GM13977 (cell line): ENCODE data around the gene CASZ1.

Experiments used
- DNase-seq: peaks from one replicate; pipeline ENCODE4 v3.0.0; 2012; ENCODE audit warnings: low spot score
- in situ Hi-C: fragments of 300-500 bp; cut with MboI; formaldehyde crosslinking; loops from one replicate; pipeline ENCODE4 v1.12.0; 2022; ENCODE audit warnings: low sequenced_read_pairs, low pct_unique_long_range_greater_than_20kb, mixed read lengths, inconsistent platforms; ENCODE audit not compliant: unreplicated experiment
- TF ChIP-seq, protein P1 (sequence below): IDR thresholded peaks from 2 replicates; pipeline ENCODE4 v1.5.1; 2012; ENCODE audit warnings: mild to moderate bottlenecking, control low read depth; ENCODE audit not compliant: insufficient read depth; ENCODE audit errors: extremely low read depth, missing control alignments

CASZ1 gene

DNA sequence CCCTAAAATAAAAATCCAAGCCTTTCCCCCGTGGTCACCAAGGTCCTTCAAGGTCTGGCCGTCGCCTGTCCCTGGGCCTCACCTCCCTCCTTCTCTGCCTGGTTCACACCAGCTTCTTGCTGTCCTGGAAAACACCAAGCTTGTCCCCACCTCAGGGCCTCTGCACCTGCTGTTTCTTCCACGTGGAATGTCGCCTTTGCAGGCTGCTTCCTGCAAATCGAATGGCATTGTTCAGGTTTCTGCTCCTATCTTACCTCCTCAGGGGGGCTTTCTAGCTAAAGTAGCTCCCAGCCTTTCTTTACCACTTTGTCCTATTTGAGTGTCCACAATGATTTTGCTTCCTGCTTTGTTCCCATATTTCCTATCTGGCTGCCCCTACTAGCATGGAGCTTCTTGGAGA lies 3.3 kb upstream of the CASZ1 start:
- in situ Hi-C loops, result no loop called here
- DNase-seq, result no peak
- TF ChIP-seq, protein P1, sequence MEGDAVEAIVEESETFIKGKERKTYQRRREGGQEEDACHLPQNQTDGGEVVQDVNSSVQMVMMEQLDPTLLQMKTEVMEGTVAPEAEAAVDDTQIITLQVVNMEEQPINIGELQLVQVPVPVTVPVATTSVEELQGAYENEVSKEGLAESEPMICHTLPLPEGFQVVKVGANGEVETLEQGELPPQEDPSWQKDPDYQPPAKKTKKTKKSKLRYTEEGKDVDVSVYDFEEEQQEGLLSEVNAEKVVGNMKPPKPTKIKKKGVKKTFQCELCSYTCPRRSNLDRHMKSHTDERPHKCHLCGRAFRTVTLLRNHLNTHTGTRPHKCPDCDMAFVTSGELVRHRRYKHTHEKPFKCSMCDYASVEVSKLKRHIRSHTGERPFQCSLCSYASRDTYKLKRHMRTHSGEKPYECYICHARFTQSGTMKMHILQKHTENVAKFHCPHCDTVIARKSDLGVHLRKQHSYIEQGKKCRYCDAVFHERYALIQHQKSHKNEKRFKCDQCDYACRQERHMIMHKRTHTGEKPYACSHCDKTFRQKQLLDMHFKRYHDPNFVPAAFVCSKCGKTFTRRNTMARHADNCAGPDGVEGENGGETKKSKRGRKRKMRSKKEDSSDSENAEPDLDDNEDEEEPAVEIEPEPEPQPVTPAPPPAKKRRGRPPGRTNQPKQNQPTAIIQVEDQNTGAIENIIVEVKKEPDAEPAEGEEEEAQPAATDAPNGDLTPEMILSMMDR, result no peak

DNA sequence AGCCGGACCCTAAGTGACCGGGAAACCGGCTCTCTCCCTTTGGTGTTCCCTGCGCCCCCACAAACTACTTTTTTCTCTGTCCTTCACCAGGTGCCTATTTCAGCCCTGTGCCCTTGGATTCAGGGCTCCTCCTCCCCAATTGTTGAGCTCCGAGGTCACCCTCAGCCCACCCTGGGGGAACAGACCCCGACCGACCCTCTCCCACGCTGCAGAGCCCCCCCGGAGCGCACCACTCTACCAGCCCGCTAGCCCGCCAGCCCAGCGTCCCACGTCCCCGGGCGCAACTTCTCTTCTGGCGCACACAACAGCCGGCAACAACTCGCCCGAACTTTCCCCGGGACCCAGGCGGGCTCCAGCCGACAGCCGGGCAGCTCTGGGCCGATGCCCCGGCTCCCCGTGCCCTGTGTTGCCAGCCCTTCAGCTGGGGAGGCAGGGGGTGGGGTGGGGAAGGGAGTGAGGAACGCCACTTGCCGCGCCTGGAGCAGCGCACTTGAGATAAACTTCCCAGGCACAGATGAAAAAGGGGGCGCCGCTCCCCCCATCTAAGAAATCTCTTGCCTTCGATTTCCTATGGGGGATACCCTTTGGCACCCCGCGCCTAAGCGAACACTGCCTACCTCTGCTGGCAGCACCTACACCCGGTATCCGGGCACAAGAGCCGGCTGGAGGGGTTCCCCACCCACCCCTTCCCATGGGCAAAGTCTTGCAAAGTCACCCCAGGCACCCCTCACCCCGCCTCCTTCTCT lies 997 bp downstream of the CASZ1 start:
- TF ChIP-seq, protein P1, result no peak
- no peak for DNase-seq
- in situ Hi-C loops, result no loop called here

DNA sequence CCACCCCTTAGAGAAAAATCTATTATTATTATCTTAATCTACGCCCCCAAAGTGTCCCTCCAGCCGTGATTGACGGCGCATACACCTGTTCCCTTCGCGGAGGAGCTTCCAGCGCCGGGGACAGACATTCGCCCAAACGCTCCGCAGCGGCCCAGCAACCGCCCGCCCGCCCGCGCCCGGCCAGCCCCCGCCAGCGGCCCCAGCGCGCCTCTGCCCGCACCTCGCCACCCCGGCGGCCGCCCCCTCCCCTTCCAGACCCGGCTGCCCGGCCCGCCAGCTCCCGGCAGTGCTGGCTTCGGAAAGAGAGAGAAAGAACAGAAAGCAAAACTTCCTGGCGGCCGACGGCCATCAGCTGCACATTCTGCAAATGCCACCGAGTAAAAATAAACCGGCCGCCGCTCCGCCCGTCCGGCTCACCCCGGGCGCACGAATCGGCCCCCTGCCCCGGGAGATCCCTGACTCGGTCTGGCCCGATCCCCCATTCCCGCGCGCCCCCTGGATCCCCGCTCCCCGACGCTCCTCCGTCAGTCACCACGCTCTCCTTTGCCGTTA lies 1.6 kb downstream of the CASZ1 start:
- in situ Hi-C loops, result no loop called here
- TF ChIP-seq, protein P1, result no peak
- DNase-seq, result peak; percentile 65

DNA sequence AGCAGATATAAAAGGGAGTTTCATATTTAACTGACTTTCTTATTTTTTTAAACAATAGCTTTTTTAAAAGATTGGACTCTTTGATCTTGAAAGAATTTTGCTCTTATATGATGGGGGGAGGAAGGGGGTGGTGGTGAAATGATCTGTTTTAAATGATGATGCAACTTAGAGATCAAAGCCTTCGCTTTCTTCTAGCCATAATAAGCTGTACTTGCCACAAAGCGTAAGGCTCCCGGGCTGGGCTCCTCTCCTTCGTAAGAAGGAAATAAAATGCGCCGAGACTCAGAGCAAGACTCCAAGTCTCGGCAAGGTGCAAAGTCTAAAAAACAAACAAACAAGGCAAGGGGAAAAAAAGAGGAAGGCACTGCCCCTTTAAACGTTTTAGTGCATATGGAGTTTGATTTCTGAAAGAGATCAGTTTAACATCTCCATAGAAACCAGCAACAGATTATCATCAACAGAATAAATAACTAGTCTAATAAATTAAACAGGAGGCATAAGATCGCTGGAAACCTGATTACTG lies 3.3 kb downstream of the CASZ1 start:
- no peak for DNase-seq
- in situ Hi-C loops, result no loop called here
- TF ChIP-seq, protein P1, result no peak

DNA sequence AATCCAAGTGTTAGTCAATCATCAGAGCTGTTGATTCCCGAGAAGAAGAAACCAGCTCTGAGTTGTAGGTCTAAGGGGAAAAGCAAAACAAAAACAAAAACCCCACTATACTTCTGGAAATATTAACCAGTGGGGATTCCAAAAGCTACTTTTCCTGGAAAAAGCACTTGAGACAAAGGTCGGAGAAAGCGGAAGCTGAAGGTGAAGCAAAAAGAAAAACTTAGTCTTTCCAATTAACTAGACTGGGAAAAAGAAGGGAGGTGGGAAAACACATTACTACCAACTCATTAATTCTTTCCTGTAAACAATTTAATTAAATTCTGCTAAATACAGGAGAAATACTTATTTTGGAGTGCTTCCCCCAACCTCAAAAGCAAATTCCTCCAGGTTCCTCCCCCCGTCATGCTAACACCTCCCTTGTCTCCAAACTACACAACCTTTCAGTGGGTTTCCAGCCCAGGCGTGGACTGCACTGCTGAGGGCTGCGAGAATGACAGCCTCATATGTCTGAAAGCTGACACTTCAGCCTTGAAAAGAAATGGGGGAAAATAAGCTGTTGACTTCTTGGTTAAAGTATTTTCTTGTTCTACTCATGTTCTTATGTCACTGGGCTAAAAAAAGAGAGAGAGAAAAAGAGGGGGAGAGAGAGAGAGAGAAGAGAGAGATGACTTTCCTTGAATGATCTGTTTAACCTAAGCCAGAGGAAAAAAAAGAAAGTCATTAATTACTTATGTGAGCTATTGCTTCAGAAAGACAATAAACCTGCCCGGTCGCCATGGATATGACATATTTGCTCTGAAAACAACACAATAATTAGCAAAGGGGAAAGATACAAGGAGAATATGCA lies 5.1 kb downstream of the CASZ1 start:
- in situ Hi-C loops, result no loop called here
- no peak for DNase-seq
- TF ChIP-seq, protein P1, result no peak

DNA sequence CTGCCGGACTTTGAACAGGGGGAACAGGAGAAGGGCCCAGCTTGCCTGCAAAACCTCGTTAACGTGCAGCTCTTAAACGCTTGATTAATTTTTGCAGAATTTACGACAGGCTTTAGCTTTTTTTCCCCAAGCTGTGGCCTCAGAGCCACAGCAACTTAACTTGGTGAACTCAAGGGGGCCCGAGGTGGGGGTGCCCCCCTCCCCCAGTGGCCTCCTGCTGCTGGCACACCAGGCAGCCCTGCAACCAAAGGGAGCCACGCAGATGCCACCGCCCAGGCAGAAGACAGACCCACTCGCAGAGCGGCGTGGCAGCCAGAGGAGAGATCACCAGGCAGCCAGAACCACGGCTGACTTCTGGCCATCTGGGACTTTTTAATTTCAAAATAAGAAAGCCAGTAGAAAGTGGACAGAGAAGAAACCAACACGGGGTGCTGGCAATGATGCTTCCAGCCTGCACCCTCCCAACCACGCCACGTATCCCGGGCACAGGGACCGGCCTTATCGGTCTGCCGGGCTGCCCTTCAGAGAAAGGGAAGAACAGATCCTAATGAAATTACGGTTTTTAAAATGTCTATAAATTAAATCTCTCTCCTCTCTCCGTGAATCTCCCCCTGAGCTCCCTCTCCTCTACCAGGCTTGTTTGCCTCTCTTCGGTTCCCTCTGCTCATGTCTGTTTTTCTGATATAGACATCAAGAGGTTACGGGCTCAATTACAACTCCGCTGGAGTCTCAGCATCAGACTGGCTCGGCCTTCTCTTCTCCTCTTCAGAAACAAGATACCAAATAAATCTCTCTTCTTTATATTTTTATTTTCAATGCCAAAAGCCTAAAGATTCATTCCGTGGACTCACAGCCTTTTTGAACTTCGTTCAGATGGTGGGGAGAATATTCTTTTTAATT lies 6.4 kb downstream of the CASZ1 start:
- DNase-seq, result no peak
- in situ Hi-C loops, result no loop called here
- TF ChIP-seq, protein P1, result no peak
